HepG2 (cell line): ENCODE measurements around the gene SYNGR2.

Source experiments
- EZH2 ChIP-seq: conservative IDR thresholded peaks from 2 replicates; pipeline ENCODE4 v1.6.1; 2012; ENCODE audit warnings: mild to moderate bottlenecking, low read depth, low read length, moderate library complexity
- FOXK2 ChIP-seq: fragments of 450-650 bp; IDR thresholded peaks from 2 replicates; pipeline ENCODE4 v1.6.1; 2016
- IKZF1 ChIP-seq: fragments of 450-650 bp; IDR thresholded peaks from 2 replicates; pipeline ENCODE4 v1.7.1; 2016
- PPARG ChIP-seq: conservative IDR thresholded peaks from 2 replicates; pipeline ENCODE4 v1.6.1; 2016; ENCODE audit warnings: missing biosample characterization, missing genetic modification reagents
- TF ChIP-seq, protein P1 (sequence below), 2 experiments: sonication (generic) in 1 of 2; formaldehyde crosslinking in 1 of 2; IDR thresholded peaks; 2 replicates each; pipeline versions ENCODE4 v1.5.1 to v1.6.1; 2011 to 2020; ENCODE audit warnings: borderline replicate concordance in 1 of 2, low read depth in 1 of 2, low read length in 1 of 2, mild to moderate bottlenecking in 1 of 2, missing genetic modification reagents in 1 of 2, moderate library complexity in 1 of 2

DNA sequence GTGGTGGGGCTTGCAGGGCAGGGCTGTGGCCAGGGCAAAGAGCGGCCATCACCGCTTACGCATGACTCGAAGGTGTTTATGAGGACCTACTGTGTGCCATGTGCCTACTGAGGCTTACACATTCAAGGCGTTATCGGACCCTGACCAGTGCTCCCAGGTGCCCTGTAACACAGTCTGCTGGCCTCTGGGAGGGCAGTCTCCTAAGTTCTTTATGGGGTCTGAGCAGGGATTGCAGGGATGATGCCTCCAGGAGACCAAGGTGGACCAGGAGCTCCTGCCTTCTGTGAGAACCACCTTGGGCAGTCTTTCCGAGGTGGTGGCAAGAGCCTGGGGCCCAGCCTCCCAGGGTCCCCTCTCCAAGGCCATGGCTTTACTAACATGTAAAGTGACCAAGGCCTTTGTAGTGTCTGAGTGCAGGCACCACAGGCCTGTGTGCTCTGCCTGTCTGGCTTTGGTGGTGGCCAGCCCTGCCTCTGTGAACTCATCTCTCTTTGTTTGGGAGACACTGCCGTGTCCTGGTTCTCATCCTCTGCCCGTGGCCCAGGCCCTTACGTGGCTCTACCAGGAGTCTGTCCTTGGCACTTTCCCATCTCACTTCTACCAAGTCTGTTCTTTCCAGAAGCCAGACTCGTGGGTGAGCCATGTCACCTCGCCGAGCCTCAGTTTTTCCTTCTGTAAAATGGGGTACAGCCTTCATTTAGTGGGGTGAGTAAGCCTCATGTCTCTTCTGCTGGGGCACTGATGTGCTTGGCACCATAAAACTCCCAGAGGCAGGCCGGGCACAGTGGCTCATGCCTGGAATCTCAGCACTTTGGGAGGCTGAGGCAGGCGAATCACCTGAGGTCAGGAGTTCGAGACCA is 3.4 kb upstream of the SYNGR2 start:
- no peak for TF ChIP-seq PPARG (CRISPR knock-in tag)
- no peak for TF ChIP-seq EZH2
- TF ChIP-seq FOXK2, result no peak
- TF ChIP-seq, protein P1, sequence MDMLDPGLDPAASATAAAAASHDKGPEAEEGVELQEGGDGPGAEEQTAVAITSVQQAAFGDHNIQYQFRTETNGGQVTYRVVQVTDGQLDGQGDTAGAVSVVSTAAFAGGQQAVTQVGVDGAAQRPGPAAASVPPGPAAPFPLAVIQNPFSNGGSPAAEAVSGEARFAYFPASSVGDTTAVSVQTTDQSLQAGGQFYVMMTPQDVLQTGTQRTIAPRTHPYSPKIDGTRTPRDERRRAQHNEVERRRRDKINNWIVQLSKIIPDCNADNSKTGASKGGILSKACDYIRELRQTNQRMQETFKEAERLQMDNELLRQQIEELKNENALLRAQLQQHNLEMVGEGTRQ (IDR thresholded peaks at IDR 0.05; ENCODE audit: low read depth, low read length), result no peak
- TF ChIP-seq, protein P1 (CRISPR knock-in tag; IDR thresholded peaks at IDR 0.05; ENCODE audit: borderline replicate concordance), result no peak
- no peak for TF ChIP-seq IKZF1
